Measurements from ENCODE around the gene WWOX.

DNA sequence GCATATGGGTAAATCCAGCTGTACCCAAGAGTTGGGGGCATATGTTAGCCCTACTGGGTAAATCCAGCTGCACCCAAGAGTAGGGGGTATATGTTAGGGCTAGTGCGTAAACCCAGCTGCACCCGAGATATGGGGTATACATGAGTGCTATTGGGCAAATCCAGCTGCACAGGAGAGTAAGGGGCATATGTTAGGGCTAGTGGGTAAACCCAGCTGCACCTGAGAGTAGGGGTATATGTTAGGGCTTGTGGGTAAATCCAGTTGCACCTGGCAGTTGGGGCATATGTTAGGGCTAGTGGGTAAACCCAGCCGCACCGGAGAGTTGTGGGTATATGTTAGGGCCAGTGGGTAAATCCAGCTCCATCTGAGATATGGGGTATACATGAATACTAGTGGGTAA is 80.9 kb downstream of the WWOX start:
- TF ChIP-seq, protein P1, sequence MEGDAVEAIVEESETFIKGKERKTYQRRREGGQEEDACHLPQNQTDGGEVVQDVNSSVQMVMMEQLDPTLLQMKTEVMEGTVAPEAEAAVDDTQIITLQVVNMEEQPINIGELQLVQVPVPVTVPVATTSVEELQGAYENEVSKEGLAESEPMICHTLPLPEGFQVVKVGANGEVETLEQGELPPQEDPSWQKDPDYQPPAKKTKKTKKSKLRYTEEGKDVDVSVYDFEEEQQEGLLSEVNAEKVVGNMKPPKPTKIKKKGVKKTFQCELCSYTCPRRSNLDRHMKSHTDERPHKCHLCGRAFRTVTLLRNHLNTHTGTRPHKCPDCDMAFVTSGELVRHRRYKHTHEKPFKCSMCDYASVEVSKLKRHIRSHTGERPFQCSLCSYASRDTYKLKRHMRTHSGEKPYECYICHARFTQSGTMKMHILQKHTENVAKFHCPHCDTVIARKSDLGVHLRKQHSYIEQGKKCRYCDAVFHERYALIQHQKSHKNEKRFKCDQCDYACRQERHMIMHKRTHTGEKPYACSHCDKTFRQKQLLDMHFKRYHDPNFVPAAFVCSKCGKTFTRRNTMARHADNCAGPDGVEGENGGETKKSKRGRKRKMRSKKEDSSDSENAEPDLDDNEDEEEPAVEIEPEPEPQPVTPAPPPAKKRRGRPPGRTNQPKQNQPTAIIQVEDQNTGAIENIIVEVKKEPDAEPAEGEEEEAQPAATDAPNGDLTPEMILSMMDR (IDR thresholded peaks at IDR 0.05 in 8 of 11, conservative IDR thresholded peaks at IDR 0.05 in 3 of 11) = no peak
- TF ChIP-seq POLR2A (IDR thresholded peaks at IDR 0.05) (no peak), POLR2AphosphoS5 (IDR thresholded peaks at IDR 0.05) (no peak)
